NT2/D1 (cell line): ENCODE measurements around the gene ETHE1.

Experiments used
- DNase-seq: peaks from one replicate; pipeline ENCODE4 v3.0.0-alpha.2; 2011; ENCODE audit warnings: low read depth, low spot score
- H3K27me3 ChIP-seq: 2 replicates; pipeline ENCODE4 v1.6.0; 2011; ENCODE audit warnings: mild to moderate bottlenecking; ENCODE audit not compliant: insufficient read length, insufficient read depth
- H3K36me3 ChIP-seq: 2 replicates; pipeline ENCODE4 v1.6.1; 2011; ENCODE audit warnings: mild to moderate bottlenecking, low read length, mixed read lengths; ENCODE audit not compliant: insufficient read depth, insufficient read length
- H3K4me1 ChIP-seq: 2 replicates; pipeline ENCODE4 v1.5.1; 2011; ENCODE audit not compliant: insufficient read depth, insufficient read length
- H3K4me3 ChIP-seq: 2 replicates; pipeline ENCODE4 v1.5.1; 2011; ENCODE audit warnings: low read depth; ENCODE audit not compliant: insufficient read length
- H3K9ac ChIP-seq: 2 replicates; pipeline ENCODE4 v1.6.0; 2011; ENCODE audit warnings: low read depth; ENCODE audit not compliant: insufficient read length
- H3K9me3 ChIP-seq: 2 replicates; pipeline ENCODE4 v1.5.1; 2011; ENCODE audit warnings: mild to moderate bottlenecking, low read length; ENCODE audit not compliant: insufficient read depth
- SUZ12 ChIP-seq: IDR thresholded peaks from 2 replicates; pipeline ENCODE4 v1.6.1; 2011; ENCODE audit not compliant: insufficient read length, insufficient read depth; ENCODE audit errors: extremely low read depth
- YY1 ChIP-seq: IDR thresholded peaks from 2 replicates; pipeline ENCODE4 v1.6.1; 2011; ENCODE audit not compliant: insufficient read length, insufficient read depth
- ZNF274 ChIP-seq: IDR thresholded peaks from 2 replicates; pipeline ENCODE4 v1.6.1; 2011; ENCODE audit warnings: mild to moderate bottlenecking, low read depth, low read length

Gene ETHE1

DNA sequence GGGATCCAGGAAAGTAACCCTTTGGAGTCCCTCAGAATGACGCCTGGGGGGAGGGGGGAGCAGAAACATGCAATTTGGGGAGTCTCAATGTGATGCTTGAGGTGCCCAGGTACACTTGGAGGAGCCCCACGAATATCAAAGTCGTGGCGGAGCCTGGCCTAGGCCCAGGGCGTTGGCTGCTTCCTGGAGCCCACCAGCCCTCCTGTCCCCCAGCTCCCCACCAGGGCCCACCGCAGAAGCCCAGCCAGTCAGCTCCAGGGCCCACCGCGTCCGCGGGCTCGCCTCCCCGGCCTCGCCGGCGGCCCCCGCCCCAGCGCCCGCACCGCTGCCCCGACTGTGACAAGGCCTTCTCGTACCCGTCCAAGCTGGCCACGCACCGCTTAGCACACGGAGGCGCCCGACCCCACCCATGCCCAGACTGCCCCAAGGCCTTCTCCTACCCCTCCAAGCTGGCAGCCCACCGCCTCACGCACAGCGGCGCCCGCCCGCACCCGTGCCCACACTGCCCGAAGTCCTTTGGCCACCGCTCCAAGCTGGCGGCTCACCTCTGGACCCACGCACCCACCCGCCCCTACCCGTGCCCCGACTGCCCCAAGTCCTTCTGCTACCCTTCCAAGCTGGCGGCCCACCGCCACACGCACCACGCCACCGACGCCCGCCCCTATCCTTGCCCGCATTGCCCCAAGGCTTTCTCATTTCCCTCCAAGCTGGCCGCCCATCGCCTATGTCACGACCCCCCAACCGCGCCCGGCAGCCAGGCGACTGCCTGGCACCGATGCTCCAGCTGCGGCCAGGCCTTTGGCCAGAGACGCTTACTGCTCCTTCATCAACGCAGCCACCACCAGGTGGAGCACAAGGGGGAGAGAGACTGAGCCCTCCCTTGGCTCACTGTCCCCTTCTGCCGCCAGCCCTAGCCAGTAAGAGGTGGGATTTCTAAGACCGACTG, 8.1 kb upstream of the ETHE1 start:
- Histone ChIP-seq H3K4me3 (no peak overlapping the region), H3K27me3 (no peaks in the 10 kb centered on the region), H3K9me3 (peaks cover 13% of the 10 kb centered on the region; the same call in 1 of the 2 replicates), H3K36me3 (peaks cover 25% of the 10 kb centered on the region), H3K9ac (peak overlapping the region; percentile 33), H3K4me1 (peaks cover 10% of the 10 kb centered on the region)
- DNase-seq = no peak
- no peak for TF ChIP-seq YY1
- TF ChIP-seq ZNF274 = no peak
- TF ChIP-seq SUZ12 = no peak

- Histone ChIP-seq H3K4me3 (peak overlapping the region; percentile 21), H3K9me3 (peaks cover 13% of the 10 kb centered on the region; the same call in 1 of the 2 replicates), H3K4me1 (peaks cover 10% of the 10 kb centered on the region), H3K9ac (peak overlapping the region; percentile 33), H3K36me3 (peaks cover 22% of the 10 kb centered on the region), H3K27me3 (no peaks in the 10 kb centered on the region)
- TF ChIP-seq YY1 (no peak), SUZ12 (no peak), ZNF274 (no peak)
- no peak for DNase-seq
Measured at GRCh38 chr19:43534305-43534815, 7.4 kb upstream of the ETHE1 start.

DNA sequence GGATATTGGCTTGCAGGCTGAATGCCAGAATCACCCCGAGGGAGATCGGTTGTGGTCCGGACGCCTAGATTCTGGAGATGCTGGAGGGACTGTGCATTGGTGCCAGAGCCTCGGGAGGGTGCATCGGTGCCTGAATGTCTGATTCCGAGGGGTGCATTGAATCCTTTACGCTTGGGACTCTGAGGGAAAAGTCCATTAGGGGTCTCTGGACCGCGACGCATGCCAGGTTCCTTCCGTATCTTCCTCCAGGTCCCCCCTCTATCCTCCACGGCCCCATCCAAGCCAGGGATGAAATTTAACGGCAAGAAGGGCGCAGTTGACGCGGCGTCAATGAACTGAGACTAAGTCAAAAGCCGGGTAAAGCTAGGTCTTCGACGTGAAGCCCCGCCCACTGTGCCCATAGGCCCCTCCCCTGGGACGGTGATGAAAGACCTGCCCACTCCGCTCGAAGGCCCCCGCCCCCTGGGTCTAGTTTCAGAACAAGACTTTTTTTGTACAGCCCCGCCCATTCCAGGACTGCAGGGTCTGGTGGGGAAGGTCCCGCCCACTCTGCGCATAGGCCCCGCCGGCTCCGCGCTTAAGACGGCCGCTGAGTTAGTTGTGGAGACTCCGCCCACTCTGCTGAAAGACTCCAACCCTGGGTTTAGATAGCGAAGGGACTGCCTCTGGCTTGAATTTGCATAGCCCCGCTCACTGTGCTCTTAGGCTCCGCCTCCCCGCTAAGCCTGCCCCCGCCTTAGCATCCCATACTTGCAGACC, 6.7 kb upstream of the ETHE1 start:
- no peaks in the 10 kb centered on the region for H3K27me3 ChIP-seq
- peak overlapping the region; percentile 44 for H3K4me3 ChIP-seq
- H3K9me3 ChIP-seq = peaks cover 7% of the 10 kb centered on the region; the same call in 1 of the 2 replicates
- H3K36me3 ChIP-seq = peaks cover 16% of the 10 kb centered on the region
- peak overlapping the region; percentile 72 for H3K9ac ChIP-seq
- no peak for TF ChIP-seq YY1
- TF ChIP-seq SUZ12 = no peak
- no peak for TF ChIP-seq ZNF274
- peak; percentile 95 for DNase-seq
- H3K4me1 ChIP-seq = peaks cover 10% of the 10 kb centered on the region

GRCh38 chr19:43532962-43533545, 6.1 kb upstream of the ETHE1 start, which contains the start of gene ZNF575:
Gene ZNF575, plus strand, starts transcription at chr19:43533188. Its CDS starts 1,235 bp downstream, at chr19:43534423.
- no peaks in the 10 kb centered on the region for H3K9me3 ChIP-seq
- peaks cover 10% of the 10 kb centered on the region for H3K4me1 ChIP-seq
- TF ChIP-seq YY1 = no peak
- TF ChIP-seq ZNF274 = no peak
- no peak for TF ChIP-seq SUZ12
- peaks cover 10% of the 10 kb centered on the region for H3K36me3 ChIP-seq
- H3K27me3 ChIP-seq = no peaks in the 10 kb centered on the region
- peak within 1 kb of the TSS; percentile 80 for H3K9ac ChIP-seq
- peak within 1 kb of the TSS; percentile 56 for H3K4me3 ChIP-seq
- DNase-seq = peak; percentile 85

GRCh38 chr19:43532571-43532961, 5.6 kb upstream of the ETHE1 start:
- H3K4me1 ChIP-seq = peaks cover 10% of the 10 kb centered on the region
- H3K9ac ChIP-seq = peak overlapping the region; percentile 80
- peak overlapping the region; percentile 56 for H3K4me3 ChIP-seq
- peaks cover 6% of the 10 kb centered on the region for H3K36me3 ChIP-seq
- DNase-seq = no peak
- no peaks in the 10 kb centered on the region for H3K27me3 ChIP-seq
- no peak for TF ChIP-seq YY1
- no peak for TF ChIP-seq ZNF274
- no peaks in the 10 kb centered on the region for H3K9me3 ChIP-seq

- Histone ChIP-seq H3K36me3 (peaks cover under 1% of the 10 kb centered on the region), H3K4me1 (no peaks in the 10 kb centered on the region), H3K9ac (no peak overlapping the region), H3K27me3 (peaks cover 8% of the 10 kb centered on the region), H3K4me3 (no peak overlapping the region), H3K9me3 (no peaks in the 10 kb centered on the region)
- no peak for DNase-seq
- no peak for TF ChIP-seq YY1
- no peak for TF ChIP-seq SUZ12
- no peak for TF ChIP-seq ZNF274
Measured at GRCh38 chr19:43527860-43528622, 1.0 kb upstream of the ETHE1 start.
